Gastroesophageal sphincter (tissue), 4 donors: ENCODE data around the gene AKR1E2. TPM values are rescaled to one million over a fixed set of nuclear protein-coding genes. Genes with fewer than 3 reads are reported as not detected.

Experiments used
- ATAC-seq: fragments of 150-250 bp; one replicate; pipeline ENCODE4 v1.9.1; 2016; ENCODE audit warnings: mild to moderate bottlenecking, moderate library complexity
- H3K27ac ChIP-seq, 4 donors: fragments of 200-600 bp; sonication (generic) in 3 of 4; 1 replicate in 3 of 4; 2 replicates in 1 of 4; pipeline ENCODE4 v1.5.1; 2016 to 2019
- H3K27me3 ChIP-seq: fragments of 200-600 bp; sonication (generic); one replicate; pipeline ENCODE4 v1.5.1; 2019
- H3K36me3 ChIP-seq, 2 donors: fragments of 200-600 bp; sonication (generic); one replicate each; pipeline ENCODE4 v1.5.1; 2019; ENCODE audit warnings: control low read depth in 1 of 2
- H3K4me1 ChIP-seq, 3 donors: fragments of 200-600 bp; sonication (generic); 1 replicate in 2 of 3; 2 replicates in 1 of 3; pipeline ENCODE4 v1.5.1; 2016 to 2019; ENCODE audit warnings: control low read depth in 2 of 3
- H3K4me3 ChIP-seq, 2 donors: fragments of 200-600 bp; sonication (generic); one replicate each; pipeline ENCODE4 v1.5.1; 2019; ENCODE audit warnings: mild to moderate bottlenecking in 1 of 2, moderate library complexity in 1 of 2
- H3K9me3 ChIP-seq, 3 donors: fragments of 200-600 bp; sonication (generic); one replicate each; pipeline ENCODE4 v1.5.1; 2017 to 2019; ENCODE audit warnings: control low read depth in 2 of 3
- CTCF ChIP-seq, 4 experiments: fragments of 200-600 bp in 2 of 4; fragments of 450-650 bp in 2 of 4; sonication (generic) in 1 of 4; IDR thresholded peaks; one replicate each; pipeline ENCODE4 v1.5.1; 2017 to 2019; ENCODE audit warnings: antibody characterized with exemption in 4 of 4, mild to moderate bottlenecking in 2 of 4, moderate library complexity in 2 of 4
- EP300 ChIP-seq: sonication (generic); formaldehyde crosslinking; IDR thresholded peaks from one replicate; pipeline ENCODE4 v1.6.1; 2017; ENCODE audit warnings: antibody characterized with exemption, mild to moderate bottlenecking
- POLR2A ChIP-seq, 2 donors: fragments of 450-650 bp; IDR thresholded peaks; one replicate each; pipeline ENCODE4 v1.6.1; 2017; ENCODE audit warnings: antibody characterized with exemption in 2 of 2, mild to moderate bottlenecking in 2 of 2, moderate library complexity in 1 of 2
- POLR2AphosphoS5 ChIP-seq: sonication (generic); formaldehyde crosslinking; IDR thresholded peaks from one replicate; pipeline ENCODE4 v1.6.1; 2017; ENCODE audit warnings: antibody characterized with exemption
- WGBS, 2 donors: methylation state at CpG; one replicate each; pipeline ENCODE4 v1.1.5; 2018; ENCODE audit warnings: low coverage in 1 of 2; 5-methylcytosine and 5-hydroxymethylcytosine counted together
- total RNA-seq, 4 donors: library from RNA; depleted of rRNA; stranded (reverse); fragments of >200 nt; gene quantifications; one replicate each; pipeline ENCODE4 v1.1.0, GENCODE V29; 2016

AKR1E2 gene
- total RNA-seq, 4 donors from 2014 or later, result 15.9 to 19.3 (median 16.0) TPM

- 68 to 91% methylated on average over 2 to 4 of the region's 4 CpGs for WGBS, 2 donors
- H3K36me3 ChIP-seq, result peaks cover 0 to 84% of the 10 kb centered on the region in 2 donors
- no peaks in the 10 kb centered on the region for H3K27me3 ChIP-seq
- H3K4me3 ChIP-seq, result no peak overlapping the region
- H3K4me1 ChIP-seq, result peaks cover 0 to 10% (median 0%) of the 10 kb centered on the region in 3 donors
- ATAC-seq, result no peak
- no peak for TF ChIP-seq POLR2AphosphoS5
- TF ChIP-seq CTCF (IDR thresholded peaks at IDR 0.05), result no peak
- no peak for TF ChIP-seq EP300
- H3K27ac ChIP-seq, result no peak overlapping the region
- H3K9me3 ChIP-seq, result no peaks in the 10 kb centered on the region
Measured at GRCh38 chr10:4839353-4839752, 13.3 kb downstream of the AKR1E2 start.

- no peak overlapping the region for H3K4me3 ChIP-seq
- H3K4me1 ChIP-seq, result peaks cover 0 to 10% (median 0%) of the 10 kb centered on the region in 3 donors
- H3K36me3 ChIP-seq, result peaks cover 0 to 82% of the 10 kb centered on the region in 2 donors
- no peaks in the 10 kb centered on the region for H3K9me3 ChIP-seq
- H3K27ac ChIP-seq, result no peak overlapping the region
- 73 to 85% methylated on average over 2 of the region's 2 CpGs for WGBS, 2 donors
- no peak for ATAC-seq
- H3K27me3 ChIP-seq, result no peaks in the 10 kb centered on the region
- TF ChIP-seq EP300 (no peak), POLR2AphosphoS5 (no peak), POLR2A (IDR thresholded peaks at IDR 0.05) (no peak), CTCF (IDR thresholded peaks at IDR 0.05) (no peak)
Measured at GRCh38 chr10:4840151-4840550, 14.1 kb downstream of the AKR1E2 start.

GRCh38 chr10:4843525-4844180 lies 17.6 kb downstream of the AKR1E2 start:
- Histone ChIP-seq H3K9me3 (no peaks in the 10 kb centered on the region), H3K27me3 (no peaks in the 10 kb centered on the region), H3K27ac (no peak overlapping the region), H3K36me3 (peaks cover 0 to 52% of the 10 kb centered on the region in 2 donors), H3K4me3 (no peak overlapping the region), H3K4me1 (peaks cover 0 to 28% (median 0%) of the 10 kb centered on the region in 3 donors)
- no peak for ATAC-seq
- no peak for TF ChIP-seq POLR2AphosphoS5
- no peak for TF ChIP-seq CTCF (IDR thresholded peaks at IDR 0.05)
- TF ChIP-seq POLR2A (IDR thresholded peaks at IDR 0.05), result no peak
- TF ChIP-seq EP300, result no peak
- WGBS, 2 donors, result 100% methylated on average over 1 to 2 of the region's 16 CpGs

GRCh38 chr10:4844864-4845263 lies 18.9 kb downstream of the AKR1E2 start:
- peaks cover 0 to 48% of the 10 kb centered on the region in 2 donors for H3K36me3 ChIP-seq
- H3K27ac ChIP-seq, result no peak overlapping the region
- no peaks in the 10 kb centered on the region for H3K27me3 ChIP-seq
- TF ChIP-seq EP300 (no peak), POLR2AphosphoS5 (no peak), CTCF (IDR thresholded peaks at IDR 0.05) (no peak), POLR2A (IDR thresholded peaks at IDR 0.05) (no peak)
- no peak for ATAC-seq
- H3K4me1 ChIP-seq, result peaks cover 0 to 33% (median 1%) of the 10 kb centered on the region in 3 donors
- H3K9me3 ChIP-seq, result no peaks in the 10 kb centered on the region
- no peak overlapping the region for H3K4me3 ChIP-seq
- no CpG with 5 or more reads among the region's 25 CpGs for WGBS, 2 donors

- Histone ChIP-seq H3K4me3 (no peak overlapping the region), H3K27me3 (no peaks in the 10 kb centered on the region), H3K27ac (no peak overlapping the region), H3K4me1 (peaks cover 0 to 40% (median 4%) of the 10 kb centered on the region in 3 donors), H3K9me3 (no peaks in the 10 kb centered on the region), H3K36me3 (peaks cover 0 to 39% of the 10 kb centered on the region in 2 donors)
- WGBS, 2 donors, result no CpG with 5 or more reads among the region's 11 CpGs
- ATAC-seq, result no peak
- TF ChIP-seq CTCF (IDR thresholded peaks at IDR 0.05) (no peak), POLR2AphosphoS5 (no peak), EP300 (no peak), POLR2A (IDR thresholded peaks at IDR 0.05) (no peak)
Measured at GRCh38 chr10:4845766-4846165, 19.8 kb downstream of the AKR1E2 start.
